ENCODE data around the gene CCDC33. TPM values are rescaled to one million over a fixed set of nuclear protein-coding genes. Genes with fewer than 3 reads are reported as not detected.

CCDC33 gene
- polyA plus RNA-seq, 1 experiment, result not detected

DNA sequence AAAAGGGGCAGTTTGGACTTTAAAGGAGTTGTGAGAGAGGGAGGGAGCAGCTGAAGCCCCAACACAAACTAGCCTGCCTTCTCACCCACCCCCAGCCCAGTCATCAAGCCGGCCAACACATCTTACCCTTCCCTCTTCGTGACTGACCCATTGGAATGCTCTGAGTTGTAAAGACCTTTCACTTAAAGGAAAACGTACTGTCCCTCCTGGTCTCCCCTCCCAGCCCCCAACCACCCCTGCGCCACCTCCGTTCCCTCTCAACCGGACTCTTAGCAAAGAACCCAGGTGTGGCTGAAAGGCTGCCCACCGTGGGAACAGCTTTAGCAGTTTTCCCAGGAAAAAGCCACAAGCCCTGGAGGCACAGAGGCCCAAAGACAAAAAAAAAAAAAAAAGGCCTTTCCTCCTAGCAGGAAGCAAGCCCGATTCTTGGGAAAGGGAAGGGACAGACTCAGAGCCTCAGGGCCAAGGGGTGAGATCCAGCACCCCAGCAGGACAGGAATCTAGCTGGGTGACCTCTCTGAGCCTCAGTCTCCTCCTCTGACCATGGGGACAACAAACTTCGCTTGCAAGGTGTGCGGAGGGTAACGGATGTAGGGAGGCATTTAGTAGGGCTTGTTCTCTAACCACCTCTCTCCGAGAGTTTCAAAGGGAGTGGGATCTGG is 128.9 kb downstream of the CCDC33 start:
- Histone ChIP-seq H3K27me3 (ENCODE audit: control insufficient read depth, insufficient read depth, low read length) (peaks cover 20% of the 10 kb centered on the region), H3K4me3 (ENCODE audit: low read depth, low read length) (peak overlapping the region; percentile 57), H3K9me3 (ENCODE audit: control insufficient read depth, insufficient read depth, low read length) (no peaks in the 10 kb centered on the region), H3K27ac (ENCODE audit: low read depth, low read length) (no peak overlapping the region)
- DNase-seq (ENCODE audit: low read depth, low spot score), result no peak
- ChIA-PET POLR2A (interaction anchor here (0.6 to 1.2 kb wide), 3 partner anchors 81 to 176 kb away, joined by 5 to 8 read pairs (median 6); no protein-coding TSS in a partner anchor), CTCF (interaction anchor here (0.5 to 0.6 kb wide), 2 partner anchors 55 to 237 kb away, joined by 3 to 5 read pairs; no protein-coding TSS in a partner anchor)
- TF ChIP-seq CTCF (IDR thresholded peaks at IDR 0.05; ENCODE audit: low read depth, low read length), result no peak

GRCh38 chr15:74365598-74366445 is 129.7 kb downstream of the CCDC33 start:
- DNase-seq (ENCODE audit: low read depth, low spot score), result no peak
- TF ChIP-seq CTCF (IDR thresholded peaks at IDR 0.05; ENCODE audit: low read depth, low read length), result no peak
- ChIA-PET POLR2A (interaction anchor here (0.6 to 1.2 kb wide), 3 partner anchors 80 to 175 kb away, joined by 5 to 8 read pairs (median 6); no protein-coding TSS in a partner anchor), CTCF (interaction anchor here (1.1 kb wide), 1 partner anchor 16 kb away, joined by 4 read pairs; no protein-coding TSS in a partner anchor)
- Histone ChIP-seq H3K27me3 (ENCODE audit: control insufficient read depth, insufficient read depth, low read length) (peaks cover 27% of the 10 kb centered on the region), H3K4me3 (ENCODE audit: low read depth, low read length) (peak overlapping the region; percentile 57), H3K9me3 (ENCODE audit: control insufficient read depth, insufficient read depth, low read length) (no peaks in the 10 kb centered on the region), H3K27ac (ENCODE audit: low read depth, low read length) (no peak overlapping the region)

DNA sequence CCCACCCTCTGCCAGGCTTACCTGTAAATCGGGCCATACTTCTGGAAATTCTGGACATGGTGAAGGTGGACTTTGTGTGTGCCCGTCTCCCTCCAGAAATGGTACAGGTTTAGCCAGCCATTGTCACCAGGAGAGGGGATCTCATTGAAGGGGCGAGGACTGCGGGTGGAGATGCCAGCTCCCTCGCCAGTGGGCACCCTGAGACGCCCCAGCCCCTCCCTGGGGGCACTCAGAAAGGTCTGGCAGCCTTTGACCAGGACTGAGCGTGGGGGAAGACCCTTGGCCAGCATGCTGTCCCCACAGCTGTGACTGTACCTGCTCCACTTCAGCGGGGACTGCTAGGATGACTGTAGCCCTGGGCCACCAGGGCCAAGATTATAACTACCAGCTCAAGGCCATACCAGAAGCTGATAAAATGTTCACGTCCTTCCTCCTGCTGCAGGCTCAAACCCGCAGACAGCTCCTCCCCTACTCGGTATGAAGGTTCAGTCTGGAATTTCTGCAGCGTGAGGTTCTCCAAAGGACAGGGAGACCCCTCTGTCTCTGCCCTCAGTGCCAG is 131.2 kb downstream of the CCDC33 start, which contains the start of gene CYP11A1:
Gene CYP11A1, minus strand, starts transcription at position 351 of the 559 bp plus-strand sequence. Its CDS starts 61 bp downstream, at position 290.
- CTCF ChIA-PET, result interaction anchor here (0.9 to 1.3 kb wide), 3 partner anchors 15 to 402 kb away, joined by 3 to 5 read pairs (median 4); no protein-coding TSS in a partner anchor
- no peaks in the 10 kb centered on the region for H3K9me3 ChIP-seq (ENCODE audit: control insufficient read depth, insufficient read depth, low read length)
- DNase-seq (ENCODE audit: low read depth, low spot score), result no peak
- no peak for TF ChIP-seq CTCF (IDR thresholded peaks at IDR 0.05; ENCODE audit: low read depth, low read length)
- H3K27ac ChIP-seq (ENCODE audit: low read depth, low read length), result no peak within 1 kb of the TSS
- H3K27me3 ChIP-seq (ENCODE audit: control insufficient read depth, insufficient read depth, low read length), result peaks cover 35% of the 10 kb centered on the region
- no peak within 1 kb of the TSS for H3K4me3 ChIP-seq (ENCODE audit: low read depth, low read length)
- POLR2A ChIA-PET, result interaction anchor here (0.5 kb wide), 1 partner anchor 21 kb away, joined by 8 read pairs; no protein-coding TSS in a partner anchor

- H3K27me3 ChIP-seq (ENCODE audit: control insufficient read depth, insufficient read depth, low read length), result peaks cover 40% of the 10 kb centered on the region
- H3K4me3 ChIP-seq (ENCODE audit: low read depth, low read length), result no peak overlapping the region
- TF ChIP-seq CTCF (IDR thresholded peaks at IDR 0.05; ENCODE audit: low read depth, low read length), result no peak
- CTCF ChIA-PET, result interaction anchor here (0.9 to 1.1 kb wide), 2 partner anchors 14 to 264 kb away, joined by 3 to 4 read pairs; no protein-coding TSS in a partner anchor
- no peak for DNase-seq (ENCODE audit: low read depth, low spot score)
- H3K9me3 ChIP-seq (ENCODE audit: control insufficient read depth, insufficient read depth, low read length), result no peaks in the 10 kb centered on the region
- POLR2A ChIA-PET, result no interaction called here
- H3K27ac ChIP-seq (ENCODE audit: low read depth, low read length), result no peak overlapping the region
These were observed 132.0 kb downstream of the CCDC33 start for GRCh38 chr15:74368121-74368520.

All from AG04450 (cell line).